ENCODE data around the gene CAND2. TPM values are rescaled to one million over a fixed set of nuclear protein-coding genes. Genes with fewer than 3 reads are reported as not detected.

The CAND2 gene
- total and polyA plus RNA-seq, 9 of the 15 experiments (the other 6 are each of a cell fraction or from before 2014, with no cell fraction given): 0.91 to 14.9 (median 4.3) TPM

DNA sequence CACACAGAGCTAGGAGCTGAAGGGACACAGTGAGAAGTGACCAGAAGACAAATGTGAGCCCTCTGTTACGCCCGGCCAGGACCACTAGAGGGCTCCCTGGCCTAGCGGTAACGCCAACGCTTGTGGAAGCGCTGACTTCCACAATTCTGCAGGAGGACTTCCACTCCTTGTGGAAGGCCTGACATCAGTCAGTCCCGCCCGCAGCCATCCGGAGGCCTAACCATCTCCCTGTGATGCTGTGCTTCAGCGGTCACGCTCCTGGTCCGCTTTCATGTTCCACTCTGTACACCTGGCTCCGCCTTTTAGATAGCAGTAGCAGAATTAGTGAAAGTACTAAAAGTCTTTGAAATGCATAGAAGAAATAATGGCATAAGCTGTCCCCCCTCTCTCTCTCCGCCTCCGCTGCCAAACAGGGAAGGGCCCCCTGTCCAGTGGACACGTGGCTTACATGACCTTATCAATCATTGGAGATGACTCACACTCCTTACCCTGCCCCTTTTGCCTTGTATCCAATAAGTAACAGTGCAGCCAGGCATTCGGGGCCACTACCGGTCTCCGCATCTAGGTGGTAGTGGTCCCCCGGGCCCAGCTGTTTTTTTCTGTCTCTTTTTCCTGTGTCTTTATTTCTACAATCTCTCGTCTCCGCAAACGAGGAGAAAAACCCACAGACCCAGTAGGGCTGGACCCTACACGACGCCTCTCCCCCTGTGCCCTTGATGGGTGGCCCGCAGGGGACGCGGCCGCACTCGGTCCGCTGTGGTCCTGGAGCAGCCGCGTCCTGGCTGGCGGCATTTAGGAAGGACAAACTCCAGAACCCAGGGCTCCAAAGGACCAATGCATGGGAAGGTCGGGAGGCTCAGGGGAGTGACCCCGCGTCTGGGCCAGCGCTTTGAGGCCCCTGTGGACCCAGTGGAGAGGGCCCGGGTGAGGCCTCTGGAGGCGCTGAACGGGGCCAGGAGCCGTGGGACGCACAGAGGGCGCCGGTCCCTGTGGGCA, 71.9 kb downstream of the CAND2 start (continued):
- TF ChIP-seq, protein P1, sequence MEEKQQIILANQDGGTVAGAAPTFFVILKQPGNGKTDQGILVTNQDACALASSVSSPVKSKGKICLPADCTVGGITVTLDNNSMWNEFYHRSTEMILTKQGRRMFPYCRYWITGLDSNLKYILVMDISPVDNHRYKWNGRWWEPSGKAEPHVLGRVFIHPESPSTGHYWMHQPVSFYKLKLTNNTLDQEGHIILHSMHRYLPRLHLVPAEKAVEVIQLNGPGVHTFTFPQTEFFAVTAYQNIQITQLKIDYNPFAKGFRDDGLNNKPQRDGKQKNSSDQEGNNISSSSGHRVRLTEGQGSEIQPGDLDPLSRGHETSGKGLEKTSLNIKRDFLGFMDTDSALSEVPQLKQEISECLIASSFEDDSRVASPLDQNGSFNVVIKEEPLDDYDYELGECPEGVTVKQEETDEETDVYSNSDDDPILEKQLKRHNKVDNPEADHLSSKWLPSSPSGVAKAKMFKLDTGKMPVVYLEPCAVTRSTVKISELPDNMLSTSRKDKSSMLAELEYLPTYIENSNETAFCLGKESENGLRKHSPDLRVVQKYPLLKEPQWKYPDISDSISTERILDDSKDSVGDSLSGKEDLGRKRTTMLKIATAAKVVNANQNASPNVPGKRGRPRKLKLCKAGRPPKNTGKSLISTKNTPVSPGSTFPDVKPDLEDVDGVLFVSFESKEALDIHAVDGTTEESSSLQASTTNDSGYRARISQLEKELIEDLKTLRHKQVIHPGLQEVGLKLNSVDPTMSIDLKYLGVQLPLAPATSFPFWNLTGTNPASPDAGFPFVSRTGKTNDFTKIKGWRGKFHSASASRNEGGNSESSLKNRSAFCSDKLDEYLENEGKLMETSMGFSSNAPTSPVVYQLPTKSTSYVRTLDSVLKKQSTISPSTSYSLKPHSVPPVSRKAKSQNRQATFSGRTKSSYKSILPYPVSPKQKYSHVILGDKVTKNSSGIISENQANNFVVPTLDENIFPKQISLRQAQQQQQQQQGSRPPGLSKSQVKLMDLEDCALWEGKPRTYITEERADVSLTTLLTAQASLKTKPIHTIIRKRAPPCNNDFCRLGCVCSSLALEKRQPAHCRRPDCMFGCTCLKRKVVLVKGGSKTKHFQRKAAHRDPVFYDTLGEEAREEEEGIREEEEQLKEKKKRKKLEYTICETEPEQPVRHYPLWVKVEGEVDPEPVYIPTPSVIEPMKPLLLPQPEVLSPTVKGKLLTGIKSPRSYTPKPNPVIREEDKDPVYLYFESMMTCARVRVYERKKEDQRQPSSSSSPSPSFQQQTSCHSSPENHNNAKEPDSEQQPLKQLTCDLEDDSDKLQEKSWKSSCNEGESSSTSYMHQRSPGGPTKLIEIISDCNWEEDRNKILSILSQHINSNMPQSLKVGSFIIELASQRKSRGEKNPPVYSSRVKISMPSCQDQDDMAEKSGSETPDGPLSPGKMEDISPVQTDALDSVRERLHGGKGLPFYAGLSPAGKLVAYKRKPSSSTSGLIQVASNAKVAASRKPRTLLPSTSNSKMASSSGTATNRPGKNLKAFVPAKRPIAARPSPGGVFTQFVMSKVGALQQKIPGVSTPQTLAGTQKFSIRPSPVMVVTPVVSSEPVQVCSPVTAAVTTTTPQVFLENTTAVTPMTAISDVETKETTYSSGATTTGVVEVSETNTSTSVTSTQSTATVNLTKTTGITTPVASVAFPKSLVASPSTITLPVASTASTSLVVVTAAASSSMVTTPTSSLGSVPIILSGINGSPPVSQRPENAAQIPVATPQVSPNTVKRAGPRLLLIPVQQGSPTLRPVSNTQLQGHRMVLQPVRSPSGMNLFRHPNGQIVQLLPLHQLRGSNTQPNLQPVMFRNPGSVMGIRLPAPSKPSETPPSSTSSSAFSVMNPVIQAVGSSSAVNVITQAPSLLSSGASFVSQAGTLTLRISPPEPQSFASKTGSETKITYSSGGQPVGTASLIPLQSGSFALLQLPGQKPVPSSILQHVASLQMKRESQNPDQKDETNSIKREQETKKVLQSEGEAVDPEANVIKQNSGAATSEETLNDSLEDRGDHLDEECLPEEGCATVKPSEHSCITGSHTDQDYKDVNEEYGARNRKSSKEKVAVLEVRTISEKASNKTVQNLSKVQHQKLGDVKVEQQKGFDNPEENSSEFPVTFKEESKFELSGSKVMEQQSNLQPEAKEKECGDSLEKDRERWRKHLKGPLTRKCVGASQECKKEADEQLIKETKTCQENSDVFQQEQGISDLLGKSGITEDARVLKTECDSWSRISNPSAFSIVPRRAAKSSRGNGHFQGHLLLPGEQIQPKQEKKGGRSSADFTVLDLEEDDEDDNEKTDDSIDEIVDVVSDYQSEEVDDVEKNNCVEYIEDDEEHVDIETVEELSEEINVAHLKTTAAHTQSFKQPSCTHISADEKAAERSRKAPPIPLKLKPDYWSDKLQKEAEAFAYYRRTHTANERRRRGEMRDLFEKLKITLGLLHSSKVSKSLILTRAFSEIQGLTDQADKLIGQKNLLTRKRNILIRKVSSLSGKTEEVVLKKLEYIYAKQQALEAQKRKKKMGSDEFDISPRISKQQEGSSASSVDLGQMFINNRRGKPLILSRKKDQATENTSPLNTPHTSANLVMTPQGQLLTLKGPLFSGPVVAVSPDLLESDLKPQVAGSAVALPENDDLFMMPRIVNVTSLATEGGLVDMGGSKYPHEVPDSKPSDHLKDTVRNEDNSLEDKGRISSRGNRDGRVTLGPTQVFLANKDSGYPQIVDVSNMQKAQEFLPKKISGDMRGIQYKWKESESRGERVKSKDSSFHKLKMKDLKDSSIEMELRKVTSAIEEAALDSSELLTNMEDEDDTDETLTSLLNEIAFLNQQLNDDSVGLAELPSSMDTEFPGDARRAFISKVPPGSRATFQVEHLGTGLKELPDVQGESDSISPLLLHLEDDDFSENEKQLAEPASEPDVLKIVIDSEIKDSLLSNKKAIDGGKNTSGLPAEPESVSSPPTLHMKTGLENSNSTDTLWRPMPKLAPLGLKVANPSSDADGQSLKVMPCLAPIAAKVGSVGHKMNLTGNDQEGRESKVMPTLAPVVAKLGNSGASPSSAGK (IDR thresholded peaks at IDR 0.05): peak; percentile 84
- no peak for TF ChIP-seq NFE2L1 (tag; IDR thresholded peaks at IDR 0.05; ENCODE audit: borderline replicate concordance, low read depth)
- no peak for TF ChIP-seq ZNF57 (CRISPR knock-in tag; IDR thresholded peaks at IDR 0.05)
- TF ChIP-seq, protein P2, sequence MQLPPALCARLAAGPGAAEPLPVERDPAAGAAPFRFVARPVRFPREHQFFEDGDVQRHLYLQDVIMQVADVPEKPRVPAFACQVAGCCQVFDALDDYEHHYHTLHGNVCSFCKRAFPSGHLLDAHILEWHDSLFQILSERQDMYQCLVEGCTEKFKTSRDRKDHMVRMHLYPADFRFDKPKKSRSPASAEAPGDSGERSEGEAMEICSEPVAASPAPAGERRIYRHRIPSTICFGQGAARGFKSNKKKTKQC (CRISPR knock-in tag; IDR thresholded peaks at IDR 0.05): peak; percentile 89; the same call in 1 of the 2 replicates
- TF ChIP-seq ZNF134 (CRISPR knock-in tag; conservative IDR thresholded peaks at IDR 0.05): no peak
- TF ChIP-seq, protein P3, sequence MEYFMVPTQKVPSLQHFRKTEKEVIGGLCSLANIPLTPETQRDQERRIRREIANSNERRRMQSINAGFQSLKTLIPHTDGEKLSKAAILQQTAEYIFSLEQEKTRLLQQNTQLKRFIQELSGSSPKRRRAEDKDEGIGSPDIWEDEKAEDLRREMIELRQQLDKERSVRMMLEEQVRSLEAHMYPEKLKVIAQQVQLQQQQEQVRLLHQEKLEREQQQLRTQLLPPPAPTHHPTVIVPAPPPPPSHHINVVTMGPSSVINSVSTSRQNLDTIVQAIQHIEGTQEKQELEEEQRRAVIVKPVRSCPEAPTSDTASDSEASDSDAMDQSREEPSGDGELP (CRISPR knock-in tag; IDR thresholded peaks at IDR 0.05; ENCODE audit: borderline replicate concordance): peak; percentile 89; the same call in 1 of the 2 replicates
- TF ChIP-seq, protein P4, sequence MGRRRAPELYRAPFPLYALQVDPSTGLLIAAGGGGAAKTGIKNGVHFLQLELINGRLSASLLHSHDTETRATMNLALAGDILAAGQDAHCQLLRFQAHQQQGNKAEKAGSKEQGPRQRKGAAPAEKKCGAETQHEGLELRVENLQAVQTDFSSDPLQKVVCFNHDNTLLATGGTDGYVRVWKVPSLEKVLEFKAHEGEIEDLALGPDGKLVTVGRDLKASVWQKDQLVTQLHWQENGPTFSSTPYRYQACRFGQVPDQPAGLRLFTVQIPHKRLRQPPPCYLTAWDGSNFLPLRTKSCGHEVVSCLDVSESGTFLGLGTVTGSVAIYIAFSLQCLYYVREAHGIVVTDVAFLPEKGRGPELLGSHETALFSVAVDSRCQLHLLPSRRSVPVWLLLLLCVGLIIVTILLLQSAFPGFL (CRISPR knock-in tag; IDR thresholded peaks at IDR 0.05): no peak
- peak; percentile 82 for TF ChIP-seq SPI1 (IDR thresholded peaks at IDR 0.05; ENCODE audit: borderline replicate concordance, low read depth, low read length)
- peak; percentile 74 for TF ChIP-seq ETV5 (CRISPR knock-in tag; IDR thresholded peaks at IDR 0.05; ENCODE audit: low read depth)
- peak; percentile 92 for TF ChIP-seq ATF7 (IDR thresholded peaks at IDR 0.05)
- no peak for TF ChIP-seq MED1 (CRISPR knock-in tag; IDR thresholded peaks at IDR 0.05; ENCODE audit: borderline replicate concordance)
- TF ChIP-seq SP1 (CRISPR knock-in tag; IDR thresholded peaks at IDR 0.05): peak; percentile 89

All from K562 (cell line).